Right lobe of liver (tissue), 4 donors: ENCODE results near the gene ATG10.

Experiments used
- CTCF ChIP-seq, 4 donors: fragments of 200-600 bp in 3 of 4; fragments of 450-650 bp in 1 of 4; IDR thresholded peaks; one replicate each; pipeline versions ENCODE4 v1.5.1 to v1.8.0; 2016 to 2022; ENCODE audit warnings: antibody characterized with exemption in 4 of 4, mild to moderate bottlenecking in 2 of 4
- POLR2A ChIP-seq: fragments of 450-650 bp; IDR thresholded peaks from one replicate; pipeline ENCODE4 v1.6.1; 2017; ENCODE audit warnings: antibody characterized with exemption, mild to moderate bottlenecking
- donor health status: DM: no; HTN: no; CAD: no.
- donor health status: DM: no; HTN: no; CAD: no.
- donor health status: DM: no; HTN: yes; CAD: no.

- TF ChIP-seq CTCF (IDR thresholded peaks at IDR 0.05) (no peak), POLR2A (no peak)
Observed at GRCh38 chr5:82276800-82277612, 305.2 kb downstream of the ATG10 start.
